Astrocyte (in vitro differentiated cells and primary cell): Measurements from ENCODE around the gene MRNIP.

ENCODE experiments used
- CTCF ChIP-seq: IDR thresholded peaks from 2 replicates; pipeline ENCODE4 v1.5.1; 2011; ENCODE audit warnings: low read depth, mild to moderate bottlenecking, inconsistent platforms, low read length, moderate library complexity; ENCODE audit not compliant: insufficient read depth
- EZH2 ChIP-seq: IDR thresholded peaks from 2 replicates; pipeline ENCODE4 v1.6.1; 2012; ENCODE audit warnings: mild to moderate bottlenecking, low read length, inconsistent platforms; ENCODE audit not compliant: insufficient read depth

- TF ChIP-seq EZH2, result no peak
- TF ChIP-seq CTCF, result no peak
Measured at GRCh38 chr5:179902763-179903158, 44.1 kb upstream of the MRNIP start.
